MM.1S (cell line): ENCODE measurements around the gene UST.

ENCODE experiments used
- EZH2 ChIP-seq: fragments of 300-600 bp; sonication (generic); optimal IDR thresholded peaks from 2 replicates; pipeline ENCODE3; 2017; ENCODE audit warnings: low read depth, mild to moderate bottlenecking, antibody characterized with exemption, low read length, mixed read lengths
- EZH2phosphoT487 ChIP-seq: fragments of 300-600 bp; sonication (generic); IDR thresholded peaks from 2 replicates; pipeline ENCODE4 v1.6.1; 2018; ENCODE audit warnings: antibody characterized with exemption, low read length
- TF ChIP-seq, protein P1 (sequence below): fragments of 300-600 bp; sonication (generic); IDR thresholded peaks from 2 replicates; pipeline ENCODE4 v1.5.1; 2016; ENCODE audit warnings: antibody characterized with exemption, low read length, mixed read lengths

- TF ChIP-seq, protein P1, sequence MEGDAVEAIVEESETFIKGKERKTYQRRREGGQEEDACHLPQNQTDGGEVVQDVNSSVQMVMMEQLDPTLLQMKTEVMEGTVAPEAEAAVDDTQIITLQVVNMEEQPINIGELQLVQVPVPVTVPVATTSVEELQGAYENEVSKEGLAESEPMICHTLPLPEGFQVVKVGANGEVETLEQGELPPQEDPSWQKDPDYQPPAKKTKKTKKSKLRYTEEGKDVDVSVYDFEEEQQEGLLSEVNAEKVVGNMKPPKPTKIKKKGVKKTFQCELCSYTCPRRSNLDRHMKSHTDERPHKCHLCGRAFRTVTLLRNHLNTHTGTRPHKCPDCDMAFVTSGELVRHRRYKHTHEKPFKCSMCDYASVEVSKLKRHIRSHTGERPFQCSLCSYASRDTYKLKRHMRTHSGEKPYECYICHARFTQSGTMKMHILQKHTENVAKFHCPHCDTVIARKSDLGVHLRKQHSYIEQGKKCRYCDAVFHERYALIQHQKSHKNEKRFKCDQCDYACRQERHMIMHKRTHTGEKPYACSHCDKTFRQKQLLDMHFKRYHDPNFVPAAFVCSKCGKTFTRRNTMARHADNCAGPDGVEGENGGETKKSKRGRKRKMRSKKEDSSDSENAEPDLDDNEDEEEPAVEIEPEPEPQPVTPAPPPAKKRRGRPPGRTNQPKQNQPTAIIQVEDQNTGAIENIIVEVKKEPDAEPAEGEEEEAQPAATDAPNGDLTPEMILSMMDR: no peak
- TF ChIP-seq EZH2: no peak
- TF ChIP-seq EZH2phosphoT487: no peak
Observed at GRCh38 chr6:148983101-148983761, 236.4 kb downstream of the UST start.
